Activated gamma-delta T cell treated with Interleukin-2 at 50 U/mL for 16 hours (primary cell): ENCODE results near the gene SLC40A1.

ENCODE experiments used
- DNase-seq: peaks from one replicate; pipeline ENCODE4 v3.0.0-alpha.2; 2020

The SLC40A1 gene

GRCh38 chr2:189595417-189595816 is 14.8 kb upstream of the SLC40A1 start:
- DNase-seq: no peak

- DNase-seq: no peak
Observed at GRCh38 chr2:189594305-189594704, 13.7 kb upstream of the SLC40A1 start.

DNA sequence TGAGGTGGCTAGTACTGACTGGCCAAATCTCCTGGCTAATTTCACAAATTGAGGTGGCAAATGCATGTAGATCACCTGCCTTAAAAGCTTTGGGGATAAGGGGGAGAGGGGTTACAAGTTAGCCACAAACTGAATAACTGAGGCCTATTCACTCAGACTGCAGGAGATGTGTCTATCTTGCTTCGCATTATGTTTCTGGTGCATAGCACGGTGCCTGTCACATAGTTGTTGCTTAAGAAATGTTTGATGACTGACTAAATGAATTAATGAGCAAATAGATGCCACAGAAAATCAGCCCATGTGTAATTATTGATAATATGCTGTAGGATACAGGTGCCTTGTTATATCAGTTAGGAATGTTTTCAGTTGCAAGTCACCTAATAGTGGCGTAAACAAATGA is 12.5 kb upstream of the SLC40A1 start:
- no peak for DNase-seq

GRCh38 chr2:189592353-189592984 is 11.9 kb upstream of the SLC40A1 start:
- DNase-seq: no peak

DNA sequence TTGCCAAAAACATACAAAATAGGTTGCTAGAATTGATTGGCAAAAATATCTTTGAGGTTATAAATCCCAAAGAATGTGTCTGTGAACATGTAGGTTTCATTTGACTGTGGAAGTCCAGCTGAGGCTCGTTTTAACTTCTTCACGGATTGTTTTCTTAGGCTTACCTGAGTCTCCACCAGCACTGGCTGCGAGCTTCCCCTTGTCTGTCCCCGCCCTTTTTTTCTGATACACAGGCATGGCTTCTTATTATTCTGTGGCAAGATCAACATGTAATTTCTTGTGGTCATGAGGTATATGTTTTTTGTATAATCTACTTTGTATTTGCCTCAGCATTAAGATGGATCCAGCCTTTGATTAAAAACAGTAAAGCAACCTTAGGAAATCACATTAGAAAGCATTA is 7.2 kb upstream of the SLC40A1 start:
- DNase-seq: no peak

DNA sequence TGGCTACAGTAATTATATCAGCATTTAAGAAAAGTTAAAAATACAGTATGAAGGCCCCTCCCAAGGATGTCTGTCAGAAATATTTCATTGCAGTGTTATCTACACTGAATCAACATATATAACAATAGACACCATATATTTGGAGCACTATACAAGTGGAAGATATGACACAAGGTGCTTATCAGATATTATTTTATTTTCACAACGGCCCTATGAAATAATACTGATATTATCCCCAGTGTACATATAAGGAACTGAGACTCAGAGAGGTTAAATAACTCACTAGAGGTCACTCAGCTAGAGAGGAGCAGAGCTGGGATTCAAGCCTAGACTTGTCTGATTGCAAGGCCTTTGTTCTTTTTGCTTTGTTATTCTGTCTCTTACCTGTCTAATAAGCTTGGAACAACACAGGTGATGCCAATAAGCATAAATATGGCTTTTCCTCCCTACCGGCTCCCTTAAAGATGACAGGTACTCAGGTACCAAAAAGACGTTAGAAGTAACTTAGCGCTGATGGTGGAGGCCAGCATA is 4.7 kb upstream of the SLC40A1 start:
- DNase-seq: no peak

DNA sequence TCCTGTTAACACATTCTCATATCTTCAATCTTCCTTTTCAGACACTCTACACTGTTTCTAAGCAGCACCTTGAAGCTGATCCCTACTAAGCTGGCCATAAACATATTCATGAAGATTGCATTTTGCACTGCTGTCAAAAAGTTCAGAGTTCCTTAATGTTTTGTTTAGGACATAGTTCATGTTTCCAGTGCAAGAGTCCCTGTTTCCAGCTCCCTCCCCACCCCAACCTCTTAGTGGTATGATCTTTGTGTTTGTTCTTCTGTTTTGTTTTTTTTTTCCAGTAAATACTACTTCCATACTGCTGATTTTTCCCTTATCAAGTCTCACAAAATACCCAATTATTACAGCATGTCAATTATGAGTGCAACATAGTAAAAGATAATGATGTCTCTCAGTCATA is 4.1 kb upstream of the SLC40A1 start:
- DNase-seq: no peak

GRCh38 chr2:189583227-189584198 is 2.9 kb upstream of the SLC40A1 start:
- no peak for DNase-seq

DNA sequence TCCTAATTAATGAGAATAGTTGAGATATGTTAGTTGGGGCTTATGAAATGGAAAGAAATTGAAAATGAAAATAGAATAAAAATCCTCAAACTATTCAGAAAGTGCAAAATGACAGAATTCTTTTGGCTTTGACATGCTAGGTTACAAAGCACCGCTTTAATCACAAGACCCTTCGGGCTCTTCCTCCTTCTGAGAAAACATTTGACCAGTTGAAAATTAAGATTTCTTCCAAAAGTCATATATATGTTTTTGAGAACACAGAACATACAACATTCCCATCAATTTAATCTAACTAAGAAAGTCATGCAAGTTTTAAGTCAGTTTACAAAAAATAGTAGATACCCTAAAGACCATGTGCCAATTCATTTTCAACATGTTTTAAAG is 2.2 kb upstream of the SLC40A1 start:
- DNase-seq: no peak

DNA sequence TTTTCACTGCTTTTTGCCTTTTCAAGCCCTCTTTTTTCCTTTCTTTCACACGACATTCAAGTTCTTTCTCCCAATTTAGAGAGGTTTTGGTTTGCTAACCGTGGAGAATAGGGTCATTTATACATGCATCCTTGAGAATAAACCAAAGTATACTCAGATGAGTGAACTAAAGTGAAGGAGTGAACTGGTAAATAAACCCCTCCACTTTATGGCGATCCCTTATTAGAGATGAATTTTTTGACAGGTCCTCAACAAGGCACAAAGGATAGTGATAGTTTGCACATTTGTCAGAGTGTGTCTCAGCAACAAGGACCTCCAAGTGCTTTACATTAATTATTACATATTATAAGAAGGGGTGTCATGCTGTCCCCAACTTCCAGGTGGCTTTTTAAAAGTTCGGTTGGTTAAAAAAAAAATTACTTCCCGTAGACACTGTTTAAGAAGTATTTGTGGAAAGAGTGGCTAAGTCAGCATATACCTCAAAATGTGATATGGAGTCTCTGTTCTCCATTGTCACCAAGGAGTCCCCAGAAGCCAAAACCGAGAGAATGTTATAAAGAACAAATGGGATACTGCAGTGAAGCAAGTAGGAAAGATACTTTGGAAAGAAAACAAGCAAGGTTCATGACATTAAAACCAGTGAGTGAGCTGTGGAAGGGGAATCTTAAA is 1.7 kb upstream of the SLC40A1 start:
- DNase-seq: no peak

DNA sequence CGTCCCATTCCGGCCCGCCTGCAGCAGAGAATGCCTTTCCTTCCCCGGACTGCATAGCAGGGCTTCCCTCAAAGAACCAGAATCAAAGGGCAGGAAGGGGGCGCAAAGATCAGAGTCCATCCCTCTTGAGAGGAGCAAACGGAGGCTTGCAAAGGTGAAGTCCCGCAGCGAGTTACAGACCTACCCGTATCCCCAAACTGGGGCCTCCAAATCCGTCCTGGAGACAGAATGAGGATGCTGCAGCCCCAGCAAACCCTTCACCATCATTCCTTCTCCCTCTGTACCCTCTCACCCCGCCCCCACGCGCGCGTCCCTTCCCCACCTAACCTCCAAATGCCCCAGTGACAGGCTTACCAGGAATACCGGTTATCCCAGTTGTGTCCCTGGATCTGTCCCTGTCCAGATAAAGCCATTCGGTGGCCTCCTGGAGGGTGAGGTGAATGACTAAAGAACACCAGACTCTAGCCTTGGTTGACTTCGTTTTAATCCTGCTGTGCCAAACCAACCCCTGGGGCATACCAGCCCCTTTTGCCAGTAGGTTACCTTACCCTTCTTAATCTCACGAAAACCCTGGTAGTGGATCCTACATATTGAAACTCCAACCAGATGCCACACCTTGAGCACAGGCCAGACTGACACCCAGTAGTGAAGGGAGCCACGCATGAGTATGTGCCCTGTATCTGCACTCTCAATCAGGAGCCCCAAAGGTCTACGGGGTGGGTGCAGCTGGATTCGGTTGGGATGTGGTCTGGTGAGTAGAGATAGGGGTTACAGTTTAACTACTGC is 961 bp upstream of the SLC40A1 start:
- no peak for DNase-seq

GRCh38 chr2:189580241-189580651 is 340 bp downstream of the SLC40A1 start:
- peak; percentile 7 for DNase-seq

GRCh38 chr2:189579585-189580186 is 900 bp downstream of the SLC40A1 start:
- no peak for DNase-seq

GRCh38 chr2:189578272-189578950 is 2.2 kb downstream of the SLC40A1 start:
- no peak for DNase-seq

DNA sequence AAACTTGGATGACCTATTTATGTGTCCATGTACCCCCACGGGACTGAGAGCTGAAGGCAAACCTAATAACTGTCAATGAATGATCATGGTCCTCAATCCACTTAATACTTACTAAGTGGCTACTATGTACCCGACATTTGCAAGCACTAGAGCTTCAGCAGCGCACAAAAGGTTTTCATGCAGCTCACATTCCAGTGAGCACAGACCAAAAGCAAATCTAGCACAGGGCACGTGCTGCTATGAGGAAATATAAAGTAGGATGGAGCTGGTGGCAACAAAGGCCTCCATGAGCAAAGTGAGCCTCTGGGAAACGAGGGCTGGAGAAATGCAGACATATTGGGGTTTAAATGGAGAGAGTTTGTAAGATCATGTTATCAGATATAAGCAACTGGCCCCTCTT is 3.5 kb downstream of the SLC40A1 start:
- DNase-seq: no peak

DNA sequence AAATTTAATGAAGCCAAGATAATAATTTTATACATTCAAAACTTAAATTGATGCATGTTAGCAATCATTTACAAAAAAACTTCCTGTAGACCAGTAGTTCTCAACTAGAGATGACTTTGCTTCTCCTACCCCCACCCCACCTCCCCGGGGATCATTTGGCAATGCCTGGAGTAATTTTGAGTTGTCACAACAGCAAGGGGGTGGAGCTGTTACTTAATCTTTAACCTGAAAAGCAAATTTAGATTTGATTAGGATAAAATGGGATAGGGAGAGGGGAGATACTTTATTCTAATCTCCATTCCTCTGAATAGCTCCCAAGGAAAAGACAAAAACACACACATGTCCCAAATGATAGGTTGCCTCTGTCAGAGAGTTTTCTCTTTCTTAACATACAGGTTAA is 4.2 kb downstream of the SLC40A1 start:
- no peak for DNase-seq

GRCh38 chr2:189574793-189575475 is 5.7 kb downstream of the SLC40A1 start:
- DNase-seq: no peak

DNA sequence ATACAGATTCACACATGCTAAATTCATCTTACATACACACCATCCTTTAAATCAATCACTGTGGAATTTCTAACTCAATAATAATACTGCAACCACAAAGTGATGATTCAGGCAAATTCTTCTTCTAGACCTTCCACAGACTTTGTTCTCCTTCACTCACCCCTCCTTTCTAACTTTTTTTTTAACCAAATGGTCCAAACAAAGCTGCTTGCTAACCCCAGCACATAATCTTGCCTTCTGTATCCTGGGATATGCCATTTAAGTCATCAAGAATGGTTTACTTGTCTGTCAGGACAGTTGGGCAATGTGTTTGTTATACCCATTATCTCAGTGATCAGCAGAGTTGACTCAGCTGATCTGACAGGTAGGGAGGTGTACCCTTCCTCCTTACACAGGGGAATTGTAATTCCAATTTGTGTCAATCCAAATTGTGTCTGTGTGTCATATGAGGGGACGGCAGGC is 10.0 kb downstream of the SLC40A1 start:
- no peak for DNase-seq

GRCh38 chr2:189569295-189569910 is 11.2 kb downstream of the SLC40A1 start:
- DNase-seq: no peak

DNA sequence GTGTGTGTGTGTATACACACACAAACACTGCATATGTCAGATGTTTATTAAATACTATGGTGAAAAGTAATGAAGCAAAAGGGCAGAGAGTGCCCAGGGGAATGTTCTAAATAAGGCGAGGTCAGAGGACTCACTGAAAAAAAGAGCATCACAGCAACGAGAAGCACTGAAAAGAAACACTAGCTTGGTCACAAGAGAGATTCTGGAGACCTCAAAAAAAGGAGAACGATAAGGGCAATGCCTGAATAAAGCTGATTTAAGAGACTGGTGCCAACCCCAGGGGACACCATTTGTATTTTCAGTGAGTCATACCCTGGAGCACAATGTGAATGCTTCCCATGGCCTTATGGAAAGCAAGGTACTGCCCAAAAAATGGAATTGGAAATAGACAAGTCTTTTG is 14.5 kb downstream of the SLC40A1 start:
- no peak for DNase-seq
